ENCODE results near the gene TMEM201.
"Not testable (repeated sequence)": the region's sequence is repeated elsewhere in the genome, so short reads cannot be mapped to it uniquely, and the experiment has no call there.

The TMEM201 gene

DNA sequence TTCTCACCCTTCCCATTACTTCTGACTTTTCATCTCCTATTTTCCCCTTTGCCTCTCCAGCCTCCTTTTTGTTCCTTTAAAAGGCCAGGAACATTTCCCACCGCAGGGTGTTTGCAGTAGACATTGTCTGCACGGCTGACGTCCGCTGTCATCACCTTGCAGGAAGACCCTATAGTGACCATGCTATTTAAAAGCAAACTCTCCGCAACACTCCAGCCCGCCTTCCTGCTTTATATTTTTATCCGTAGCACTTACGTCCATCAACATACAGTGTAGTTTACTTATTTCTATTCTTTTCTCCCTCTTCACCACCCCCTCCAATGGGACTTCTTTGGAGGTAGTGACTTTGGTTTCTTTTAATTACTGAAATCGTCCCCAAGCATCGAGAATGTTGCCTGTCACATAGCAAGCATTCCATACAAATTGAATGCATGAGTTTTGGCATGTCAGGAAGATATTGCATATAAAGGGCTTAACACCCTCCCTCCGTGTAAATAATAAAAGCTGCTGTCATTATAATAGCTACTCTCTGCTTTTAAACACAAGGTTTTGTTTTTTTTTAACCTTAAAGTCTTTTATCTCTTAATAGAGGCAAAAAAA, 29.7 kb upstream of the TMEM201 start:
- Histone ChIP-seq H3K79me2 (ENCODE audit: insufficient read depth, low read depth) (0 out of 2 replicates have a peak, but pooled peaks cover 6% of the 10 kb centered on the region), H3K4me2 (no peak overlapping the region), H3K27ac (no peak overlapping the region), H3K9ac (no peak overlapping the region), H3K4me3 (IDR thresholded peaks at IDR 0.05; ENCODE audit: insufficient read depth, low read depth, low read length) (no peak overlapping the region), H2AFZ (ENCODE audit: low read depth) (no peak overlapping the region), H3K36me3 (ENCODE audit: insufficient read depth) (peaks cover 4% of the 10 kb centered on the region), H4K20me1 (ENCODE audit: insufficient read depth) (no peaks in the 10 kb centered on the region), H3K4me1 (ENCODE audit: low read depth, poor library complexity, severe bottlenecking) (no peaks in the 10 kb centered on the region), H3K27me3 (ENCODE audit: insufficient read depth, low read depth) (no peaks in the 10 kb centered on the region)
- TF ChIP-seq, protein P1, sequence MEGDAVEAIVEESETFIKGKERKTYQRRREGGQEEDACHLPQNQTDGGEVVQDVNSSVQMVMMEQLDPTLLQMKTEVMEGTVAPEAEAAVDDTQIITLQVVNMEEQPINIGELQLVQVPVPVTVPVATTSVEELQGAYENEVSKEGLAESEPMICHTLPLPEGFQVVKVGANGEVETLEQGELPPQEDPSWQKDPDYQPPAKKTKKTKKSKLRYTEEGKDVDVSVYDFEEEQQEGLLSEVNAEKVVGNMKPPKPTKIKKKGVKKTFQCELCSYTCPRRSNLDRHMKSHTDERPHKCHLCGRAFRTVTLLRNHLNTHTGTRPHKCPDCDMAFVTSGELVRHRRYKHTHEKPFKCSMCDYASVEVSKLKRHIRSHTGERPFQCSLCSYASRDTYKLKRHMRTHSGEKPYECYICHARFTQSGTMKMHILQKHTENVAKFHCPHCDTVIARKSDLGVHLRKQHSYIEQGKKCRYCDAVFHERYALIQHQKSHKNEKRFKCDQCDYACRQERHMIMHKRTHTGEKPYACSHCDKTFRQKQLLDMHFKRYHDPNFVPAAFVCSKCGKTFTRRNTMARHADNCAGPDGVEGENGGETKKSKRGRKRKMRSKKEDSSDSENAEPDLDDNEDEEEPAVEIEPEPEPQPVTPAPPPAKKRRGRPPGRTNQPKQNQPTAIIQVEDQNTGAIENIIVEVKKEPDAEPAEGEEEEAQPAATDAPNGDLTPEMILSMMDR (conservative IDR thresholded peaks at IDR 0.05; ENCODE audit: low read depth, low read length), result no peak

DNA sequence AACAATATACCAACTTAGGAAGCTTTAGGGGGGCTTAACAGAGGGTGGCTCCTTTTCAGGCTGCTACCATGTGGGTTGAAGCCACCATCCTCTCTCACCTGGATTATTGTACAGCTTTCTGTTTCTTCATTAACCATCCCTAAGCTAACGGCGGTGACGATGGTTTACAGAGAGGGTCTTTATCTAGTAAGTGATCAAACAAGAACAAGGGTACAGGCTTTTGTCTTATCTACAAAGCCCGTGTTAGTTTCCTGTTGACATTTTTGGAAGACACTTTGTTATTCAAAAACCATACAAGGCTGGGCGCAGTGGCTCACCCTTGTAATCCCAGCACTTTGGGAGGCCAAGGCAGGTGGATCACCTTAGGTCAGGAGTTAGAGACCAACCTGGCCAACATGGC, 29.0 kb upstream of the TMEM201 start:
- peaks cover 2% of the 10 kb centered on the region for H3K36me3 ChIP-seq (ENCODE audit: insufficient read depth)
- no peaks in the 10 kb centered on the region for H3K4me1 ChIP-seq (ENCODE audit: low read depth, poor library complexity, severe bottlenecking)
- 0 out of 2 replicates have a peak, but pooled peaks cover 6% of the 10 kb centered on the region for H3K79me2 ChIP-seq (ENCODE audit: insufficient read depth, low read depth)
- no peak overlapping the region for H2AFZ ChIP-seq (ENCODE audit: low read depth)
- no peak overlapping the region for H3K9ac ChIP-seq
- TF ChIP-seq, protein P1 (conservative IDR thresholded peaks at IDR 0.05; ENCODE audit: low read depth, low read length), result no peak
- H4K20me1 ChIP-seq (ENCODE audit: insufficient read depth), result no peaks in the 10 kb centered on the region
- no peak overlapping the region for H3K4me3 ChIP-seq (IDR thresholded peaks at IDR 0.05; ENCODE audit: insufficient read depth, low read depth, low read length)
- H3K27me3 ChIP-seq (ENCODE audit: insufficient read depth, low read depth), result no peaks in the 10 kb centered on the region
- no peak overlapping the region for H3K27ac ChIP-seq
- H3K4me2 ChIP-seq, result no peak overlapping the region

DNA sequence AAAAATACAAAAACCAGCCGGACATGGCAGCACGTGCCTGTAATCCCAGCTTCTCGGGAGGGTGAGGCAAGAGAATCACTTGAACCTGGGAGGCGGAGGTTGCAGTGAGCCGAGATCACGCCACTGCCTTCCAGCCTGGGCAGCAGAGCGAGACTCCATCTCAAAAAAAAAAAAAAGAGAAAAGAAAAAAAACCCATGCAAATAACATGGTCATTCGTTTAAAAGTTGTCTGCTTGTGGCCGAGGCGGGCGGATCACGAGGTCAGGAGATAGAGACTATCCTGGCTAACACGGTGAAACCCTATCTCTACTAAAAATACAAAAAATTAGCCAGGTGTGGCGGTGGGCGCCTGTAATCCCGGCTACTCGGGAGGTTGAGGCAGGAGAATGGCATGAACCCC, 28.6 kb upstream of the TMEM201 start:
- not testable (repeated sequence) for H3K4me2 ChIP-seq

DNA sequence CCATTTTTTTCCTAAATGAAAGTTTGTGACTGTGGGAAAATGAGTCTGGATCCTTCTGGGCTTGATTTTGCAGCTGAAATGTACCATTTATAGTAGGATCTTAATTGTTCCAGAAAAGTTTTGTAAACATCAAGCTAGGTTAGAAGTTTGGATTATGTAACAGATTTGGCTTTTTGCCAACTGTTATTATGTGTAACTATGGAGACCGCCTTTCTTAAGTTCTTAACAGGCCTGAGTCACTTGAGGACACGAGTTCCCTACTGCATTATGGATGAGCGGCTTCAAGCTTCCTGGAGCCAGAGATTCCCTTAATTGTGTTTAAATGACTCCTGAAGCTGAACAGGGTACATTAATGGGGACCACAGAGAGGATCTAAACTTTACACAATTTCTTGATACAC, 27.3 kb upstream of the TMEM201 start:
- H3K4me2 ChIP-seq, result no peak overlapping the region
- H3K36me3 ChIP-seq (ENCODE audit: insufficient read depth), result no peaks in the 10 kb centered on the region; the same call in 1 of the 2 replicates
- H3K27ac ChIP-seq, result no peak overlapping the region
- 0 out of 2 replicates have a peak, but pooled peaks cover 6% of the 10 kb centered on the region for H3K79me2 ChIP-seq (ENCODE audit: insufficient read depth, low read depth)
- no peak overlapping the region for H3K9ac ChIP-seq
- no peaks in the 10 kb centered on the region for H4K20me1 ChIP-seq (ENCODE audit: insufficient read depth)
- no peak overlapping the region for H3K4me3 ChIP-seq (IDR thresholded peaks at IDR 0.05; ENCODE audit: insufficient read depth, low read depth, low read length)
- TF ChIP-seq, protein P1 (conservative IDR thresholded peaks at IDR 0.05; ENCODE audit: low read depth, low read length), result no peak
- no peaks in the 10 kb centered on the region for H3K27me3 ChIP-seq (ENCODE audit: insufficient read depth, low read depth)
- H2AFZ ChIP-seq (ENCODE audit: low read depth), result no peak overlapping the region
- no peaks in the 10 kb centered on the region for H3K4me1 ChIP-seq (ENCODE audit: low read depth, poor library complexity, severe bottlenecking)

More for the DNA sequence above, 28.6 kb upstream of the TMEM201 start:
- H3K79me2 ChIP-seq (ENCODE audit: insufficient read depth, low read depth); H4K20me1 ChIP-seq (ENCODE audit: insufficient read depth); H3K27me3 ChIP-seq (ENCODE audit: insufficient read depth, low read depth); H3K9ac ChIP-seq; H3K36me3 ChIP-seq (ENCODE audit: insufficient read depth); H3K4me1 ChIP-seq (ENCODE audit: low read depth, poor library complexity, severe bottlenecking); H3K4me3 ChIP-seq (IDR thresholded peaks at IDR 0.05; ENCODE audit: insufficient read depth, low read depth, low read length); H2AFZ ChIP-seq (ENCODE audit: low read depth); H3K27ac ChIP-seq: not testable (repeated sequence)

DNA sequence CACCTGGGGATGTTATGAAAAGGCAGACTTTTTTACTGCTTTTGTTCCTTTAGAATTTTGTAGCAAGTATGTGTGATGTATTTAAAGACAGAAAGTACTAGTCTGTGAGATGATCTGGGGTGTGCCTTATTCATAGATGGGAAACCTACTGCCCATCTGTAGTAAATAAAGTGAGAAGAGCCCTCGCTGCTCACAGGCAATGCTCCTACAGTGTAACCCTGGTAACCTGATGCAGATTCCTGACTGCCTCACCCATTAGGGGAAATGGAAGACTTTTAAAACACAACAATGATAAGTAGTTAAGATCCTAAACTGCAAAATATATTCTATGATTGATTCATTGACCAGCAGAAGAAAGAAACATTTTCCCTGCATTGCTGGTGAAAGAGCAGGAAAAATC, 19.4 kb upstream of the TMEM201 start:
- Histone ChIP-seq H3K4me3 (IDR thresholded peaks at IDR 0.05; ENCODE audit: insufficient read depth, low read depth, low read length) (no peak overlapping the region), H3K4me2 (no peak overlapping the region), H2AFZ (ENCODE audit: low read depth) (no peak overlapping the region), H3K36me3 (ENCODE audit: insufficient read depth) (no peaks in the 10 kb centered on the region; the same call in 1 of the 2 replicates), H3K79me2 (ENCODE audit: insufficient read depth, low read depth) (no peaks in the 10 kb centered on the region), H3K9ac (no peak overlapping the region), H3K27ac (no peak overlapping the region), H3K4me1 (ENCODE audit: low read depth, poor library complexity, severe bottlenecking) (no peaks in the 10 kb centered on the region), H4K20me1 (ENCODE audit: insufficient read depth) (peaks cover 5% of the 10 kb centered on the region; the same call in 1 of the 2 replicates), H3K27me3 (ENCODE audit: insufficient read depth, low read depth) (no peaks in the 10 kb centered on the region)
- TF ChIP-seq, protein P1 (conservative IDR thresholded peaks at IDR 0.05; ENCODE audit: low read depth, low read length), result no peak

- not testable (repeated sequence) for H3K27me3 ChIP-seq (ENCODE audit: insufficient read depth, low read depth); H3K36me3 ChIP-seq (ENCODE audit: insufficient read depth); H2AFZ ChIP-seq (ENCODE audit: low read depth); H3K79me2 ChIP-seq (ENCODE audit: insufficient read depth, low read depth); H3K4me2 ChIP-seq; H3K4me1 ChIP-seq (ENCODE audit: low read depth, poor library complexity, severe bottlenecking); H3K4me3 ChIP-seq (IDR thresholded peaks at IDR 0.05; ENCODE audit: insufficient read depth, low read depth, low read length); H4K20me1 ChIP-seq (ENCODE audit: insufficient read depth); H3K9ac ChIP-seq; H3K27ac ChIP-seq
Observed at GRCh38 chr1:9570886-9571529, 17.7 kb upstream of the TMEM201 start.
